NK-92 (cell line): Measurements from ENCODE around the gene BDNF.

Experiments
- DNase-seq: peaks from one replicate; lab custom pipeline; 2025; ENCODE audit not compliant: unreplicated experiment; lab: John Stamatoyannopoulos, UW

BDNF gene

GRCh38 chr11:27605422-27605821 lies 94.8 kb downstream of the BDNF start:
- DNase-seq, result no peak
